ENCODE results near the gene DCLK1.
A peak's percentile ranks its signal among the peaks of the same experiment; 100 is the strongest.

The DCLK1 gene

DNA sequence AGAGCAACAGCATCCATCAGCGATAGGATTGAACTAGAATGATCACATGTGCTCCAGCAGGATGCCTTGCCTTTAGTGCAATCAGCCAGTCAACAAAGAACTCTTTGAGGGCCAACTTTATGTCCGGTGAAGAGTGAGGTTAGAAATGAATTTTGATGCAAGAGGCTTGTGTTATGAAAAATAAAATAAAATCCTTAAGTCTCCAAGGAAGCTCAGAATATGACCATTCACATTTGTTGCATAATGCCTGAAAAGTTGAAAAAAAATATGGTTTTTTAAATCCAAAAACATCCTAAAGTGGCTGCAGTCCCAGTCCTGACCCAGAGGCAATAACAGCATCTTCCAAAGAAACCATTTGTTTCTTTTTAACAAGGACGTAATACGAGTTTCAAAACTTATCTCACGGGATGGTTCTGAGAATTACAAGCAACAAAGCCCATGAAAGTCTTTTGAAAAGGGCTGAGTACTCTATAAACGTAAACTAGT, 61.3 kb downstream of the DCLK1 start:
- DNase-seq (ENCODE audit: low read depth in 2 of 2): peak in 1 of 2 donors; percentile 40
- no peak for TF ChIP-seq CTCF (IDR thresholded peaks at IDR 0.05; ENCODE audit: low read depth, low read length)
- H3K4me3 ChIP-seq (replicated peaks in 1 of 2; ENCODE audit: low read depth in 2 of 2, low read length in 2 of 2): no peak overlapping the region

DNA sequence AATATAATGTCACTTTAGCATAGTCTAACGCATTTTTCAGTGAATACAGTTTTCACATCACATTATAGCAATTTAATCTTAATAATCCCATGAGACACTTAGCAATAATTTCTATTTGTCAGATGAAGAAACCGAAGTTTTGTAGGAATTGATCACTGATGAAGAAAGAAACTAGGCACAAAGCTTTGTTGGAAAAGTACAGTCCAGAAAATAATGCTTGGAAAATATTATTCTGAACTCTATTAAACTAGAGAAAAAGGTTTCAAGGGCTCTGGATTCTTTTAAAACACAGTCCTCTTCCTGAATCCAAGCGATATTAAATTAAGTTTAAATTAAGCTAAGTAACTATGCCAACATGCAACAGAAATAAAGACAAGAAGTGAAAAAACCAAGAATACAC, 62.2 kb downstream of the DCLK1 start:
- H3K4me3 ChIP-seq (replicated peaks in 1 of 2; ENCODE audit: low read depth in 2 of 2, low read length in 2 of 2): no peak overlapping the region
- DNase-seq (ENCODE audit: low read depth in 2 of 2): no peak
- TF ChIP-seq CTCF (IDR thresholded peaks at IDR 0.05; ENCODE audit: low read depth, low read length): no peak

DNA sequence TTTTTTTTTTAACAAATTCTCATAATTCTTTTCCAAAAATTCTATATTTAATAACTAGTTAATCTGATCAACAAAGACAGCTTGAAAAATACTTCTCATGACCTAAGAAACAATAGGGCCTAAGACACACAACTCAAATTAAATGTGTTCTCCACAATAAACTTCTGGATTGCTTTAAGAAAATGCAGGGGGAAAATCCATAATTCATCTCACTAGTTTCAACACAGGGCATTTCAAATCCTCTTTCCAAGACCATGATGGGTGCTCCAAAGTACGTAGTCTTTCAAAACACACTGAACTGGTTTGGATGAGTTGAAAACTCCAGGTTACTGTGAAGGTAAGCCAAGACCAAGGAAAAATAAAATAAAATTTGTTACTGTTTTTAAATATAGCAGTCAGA, 62.6 kb downstream of the DCLK1 start:
- TF ChIP-seq CTCF (IDR thresholded peaks at IDR 0.05; ENCODE audit: low read depth, low read length): no peak
- no peak for DNase-seq (ENCODE audit: low read depth in 2 of 2)
- no peak overlapping the region for H3K4me3 ChIP-seq (replicated peaks in 1 of 2; ENCODE audit: low read depth in 2 of 2, low read length in 2 of 2)

DNA sequence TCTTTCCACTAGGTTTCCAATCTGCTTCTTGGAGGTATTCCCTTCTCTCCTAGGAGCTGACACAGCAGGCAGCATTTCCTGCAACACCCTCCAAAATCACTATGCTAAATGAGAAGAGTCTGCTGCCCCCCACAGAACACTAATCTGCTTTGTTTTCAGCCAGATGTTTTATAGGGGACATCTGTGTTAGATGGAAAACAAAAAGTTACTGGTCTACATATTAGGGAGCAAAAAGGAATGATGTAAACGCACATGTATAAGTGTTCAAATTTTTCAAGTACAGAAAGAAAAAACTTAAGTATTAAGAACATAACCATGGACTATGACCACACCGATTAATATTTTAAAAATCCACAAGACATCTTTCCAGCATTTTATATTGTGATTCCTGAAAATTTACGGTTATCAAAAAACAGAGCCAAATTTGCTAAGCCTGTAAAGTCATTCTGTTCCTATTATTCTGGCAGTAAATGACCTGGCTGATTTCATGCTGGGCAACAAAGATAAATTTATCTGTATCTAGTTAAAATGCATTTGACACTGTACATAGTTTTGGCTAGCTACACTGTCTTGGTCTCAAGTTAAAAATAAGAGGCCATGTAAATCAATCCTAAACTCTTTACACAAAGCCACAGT, 63.3 kb downstream of the DCLK1 start:
- DNase-seq (ENCODE audit: low read depth in 2 of 2): no peak

DNA sequence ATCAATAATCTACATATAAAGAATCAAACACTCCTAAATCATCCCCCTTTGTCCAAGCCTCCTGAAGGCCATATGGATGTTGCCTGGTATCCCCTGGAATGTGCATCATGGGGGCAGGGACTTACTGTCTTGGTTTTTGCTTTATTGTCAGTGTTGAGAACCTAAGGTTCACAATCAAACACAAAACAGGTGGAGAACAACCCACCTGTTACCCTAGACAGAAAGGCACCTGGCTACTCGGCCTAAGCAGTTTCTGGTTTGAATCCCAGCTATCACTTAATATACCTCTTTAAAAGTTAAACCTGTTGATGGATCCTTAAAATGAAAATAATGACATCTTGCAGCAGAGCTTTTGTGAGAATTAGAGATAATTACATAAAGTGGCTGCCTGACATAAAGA, 68.9 kb downstream of the DCLK1 start:
- TF ChIP-seq CTCF (IDR thresholded peaks at IDR 0.05; ENCODE audit: low read depth, low read length): no peak
- no peak for DNase-seq (ENCODE audit: low read depth in 2 of 2)

More for the DNA sequence above, 63.3 kb downstream of the DCLK1 start:
- TF ChIP-seq CTCF (IDR thresholded peaks at IDR 0.05; ENCODE audit: low read depth, low read length): no peak
- H3K4me3 ChIP-seq (replicated peaks in 1 of 2; ENCODE audit: low read depth in 2 of 2, low read length in 2 of 2): no peak overlapping the region

DNA sequence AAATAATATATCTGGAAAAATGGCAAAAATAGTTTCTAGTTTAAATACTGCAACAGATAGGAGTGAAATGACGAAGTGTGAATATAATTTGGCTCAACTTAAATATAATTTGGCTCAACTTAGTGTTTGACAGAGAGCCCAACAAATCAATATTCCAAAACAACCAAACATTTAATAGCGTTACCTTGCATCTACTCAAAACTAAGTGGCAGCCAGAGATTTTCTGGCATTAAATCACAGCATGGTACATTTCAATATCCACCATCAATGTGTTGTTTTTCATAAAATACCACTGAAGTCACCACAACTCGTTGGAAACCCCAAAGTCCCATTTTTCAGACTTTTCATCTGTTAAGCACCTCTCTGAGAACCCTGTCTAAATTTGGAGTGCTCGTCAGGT, 69.6 kb downstream of the DCLK1 start:
- no peak overlapping the region for H3K4me3 ChIP-seq (replicated peaks in 1 of 2; ENCODE audit: low read depth in 2 of 2, low read length in 2 of 2)
- no peak for DNase-seq (ENCODE audit: low read depth in 2 of 2)
- TF ChIP-seq CTCF (IDR thresholded peaks at IDR 0.05; ENCODE audit: low read depth, low read length): no peak

More for the DNA sequence above, 68.9 kb downstream of the DCLK1 start:
- no peak overlapping the region for H3K4me3 ChIP-seq (replicated peaks in 1 of 2; ENCODE audit: low read depth in 2 of 2, low read length in 2 of 2)

DNA sequence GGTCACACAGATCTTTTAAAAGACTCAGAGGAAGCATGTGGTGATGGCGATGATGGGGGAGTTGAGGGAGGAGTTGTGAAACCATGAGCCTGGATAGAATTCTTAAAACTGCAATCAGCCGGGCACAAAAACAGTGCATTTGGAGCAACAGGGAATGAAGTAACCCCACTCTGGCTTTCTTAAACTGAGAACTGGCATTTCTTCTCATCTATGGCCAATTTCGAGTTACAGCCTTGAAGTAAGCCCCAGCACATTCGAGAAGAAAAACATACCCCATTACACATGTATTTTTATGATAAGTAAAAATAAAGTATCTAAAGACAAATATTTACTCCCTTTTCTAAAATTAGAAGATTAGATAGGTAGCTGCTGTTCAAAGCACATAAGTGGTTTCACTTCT, 70.1 kb downstream of the DCLK1 start:
- no peak for TF ChIP-seq CTCF (IDR thresholded peaks at IDR 0.05; ENCODE audit: low read depth, low read length)
- DNase-seq (ENCODE audit: low read depth in 2 of 2): no peak
- no peak overlapping the region for H3K4me3 ChIP-seq (replicated peaks in 1 of 2; ENCODE audit: low read depth in 2 of 2, low read length in 2 of 2)
